NB4 (cell line): ENCODE results near the gene MAP2K3.
"Not testable (repeated sequence)": the region's sequence is repeated elsewhere in the genome, so short reads cannot be mapped to it uniquely, and the experiment has no call there.

Source experiments
- MYC ChIP-seq: IDR thresholded peaks from 2 replicates; pipeline ENCODE4 v1.6.1; 2011; ENCODE audit warnings: low read depth, low read length
- POLR2A ChIP-seq: IDR thresholded peaks from 2 replicates; pipeline ENCODE4 v1.6.1; 2011; ENCODE audit warnings: mild to moderate bottlenecking; ENCODE audit not compliant: insufficient read length; ENCODE audit errors: extremely low read depth
- TF ChIP-seq, protein P1 (sequence below): IDR thresholded peaks from one replicate; pipeline ENCODE4 v1.5.1; 2012; ENCODE audit warnings: low read depth, low read length

DNA sequence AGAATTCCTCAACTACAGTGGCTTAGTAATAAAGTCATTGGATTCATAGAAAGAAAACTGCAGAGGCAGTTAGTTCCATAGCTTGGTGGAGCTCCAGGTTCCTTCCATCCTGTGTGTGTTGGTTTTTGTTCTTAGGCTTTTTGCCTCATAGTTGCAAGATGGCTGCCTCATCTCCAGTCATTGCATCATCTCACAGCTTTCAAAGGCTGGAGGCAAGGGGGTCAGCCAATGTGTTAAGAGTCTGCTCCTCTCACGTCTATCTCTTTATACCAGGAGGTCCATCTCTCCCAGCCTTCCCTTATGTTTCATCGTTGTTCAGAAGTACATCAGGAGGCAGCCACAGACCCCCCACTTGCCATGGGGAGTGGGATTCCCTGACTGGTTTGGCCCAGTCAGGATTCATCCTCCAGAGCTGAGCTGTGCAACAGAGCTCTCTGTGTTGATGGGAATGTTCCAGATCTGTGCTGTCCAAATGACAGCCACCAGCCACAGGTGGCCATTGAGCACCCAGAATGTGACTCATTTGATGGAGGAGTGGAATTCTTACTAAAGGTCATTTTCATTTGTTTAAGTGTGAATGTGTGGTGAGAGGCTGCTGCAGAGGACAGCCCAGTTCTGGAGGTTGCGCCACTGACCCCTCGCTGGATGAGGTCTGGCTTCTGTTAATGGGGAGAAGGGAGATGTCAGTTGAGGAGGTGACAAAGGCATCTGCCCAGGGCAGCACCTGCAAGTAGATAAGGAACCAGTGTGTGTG lies 52.2 kb downstream of the MAP2K3 start:
- TF ChIP-seq, protein P1, sequence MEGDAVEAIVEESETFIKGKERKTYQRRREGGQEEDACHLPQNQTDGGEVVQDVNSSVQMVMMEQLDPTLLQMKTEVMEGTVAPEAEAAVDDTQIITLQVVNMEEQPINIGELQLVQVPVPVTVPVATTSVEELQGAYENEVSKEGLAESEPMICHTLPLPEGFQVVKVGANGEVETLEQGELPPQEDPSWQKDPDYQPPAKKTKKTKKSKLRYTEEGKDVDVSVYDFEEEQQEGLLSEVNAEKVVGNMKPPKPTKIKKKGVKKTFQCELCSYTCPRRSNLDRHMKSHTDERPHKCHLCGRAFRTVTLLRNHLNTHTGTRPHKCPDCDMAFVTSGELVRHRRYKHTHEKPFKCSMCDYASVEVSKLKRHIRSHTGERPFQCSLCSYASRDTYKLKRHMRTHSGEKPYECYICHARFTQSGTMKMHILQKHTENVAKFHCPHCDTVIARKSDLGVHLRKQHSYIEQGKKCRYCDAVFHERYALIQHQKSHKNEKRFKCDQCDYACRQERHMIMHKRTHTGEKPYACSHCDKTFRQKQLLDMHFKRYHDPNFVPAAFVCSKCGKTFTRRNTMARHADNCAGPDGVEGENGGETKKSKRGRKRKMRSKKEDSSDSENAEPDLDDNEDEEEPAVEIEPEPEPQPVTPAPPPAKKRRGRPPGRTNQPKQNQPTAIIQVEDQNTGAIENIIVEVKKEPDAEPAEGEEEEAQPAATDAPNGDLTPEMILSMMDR: not testable (repeated sequence)
- TF ChIP-seq MYC, POLR2A: not testable (repeated sequence)
